ENCODE results near the gene RFLNA. TPM values are rescaled to one million over a fixed set of nuclear protein-coding genes. Genes with fewer than 3 reads are reported as not detected.

RFLNA gene
- total RNA-seq, 4 donors from 2014 or later: 0.15 to 1.1 (median 0.23) TPM

- TF ChIP-seq CTCF (IDR thresholded peaks at IDR 0.05 in 4 of 5, conservative IDR thresholded peaks at IDR 0.05 in 1 of 5): no peak
- TF ChIP-seq POLR2A (IDR thresholded peaks at IDR 0.05): no peak
- Histone ChIP-seq H3K27ac (no peak overlapping the region), H3K36me3 (peaks cover 0 to 83% of the 10 kb centered on the region in 2 donors), H3K9me3 (no peaks in the 10 kb centered on the region), H3K4me1 (no peaks in the 10 kb centered on the region), H3K4me3 (no peak overlapping the region), H3K27me3 (no peaks in the 10 kb centered on the region)
- in situ Hi-C loops (cut with MboI; ENCODE audit: low sequenced_read_pairs in 4 of 4) (no loop called here), intact Hi-C loops (cut with DNase I; ENCODE audit: low total_unique reads) (no loop called here)
- DNase-seq (no peak), ATAC-seq (no peak)
Measured at GRCh38 chr12:124338448-124338847, 43.6 kb downstream of the RFLNA start.

- Histone ChIP-seq H3K27ac (no peak overlapping the region), H3K27me3 (no peaks in the 10 kb centered on the region), H3K36me3 (peaks cover 0 to 83% of the 10 kb centered on the region in 2 donors), H3K9me3 (no peaks in the 10 kb centered on the region), H3K4me1 (no peaks in the 10 kb centered on the region), H3K4me3 (no peak overlapping the region)
- ATAC-seq (no peak), DNase-seq (no peak)
- no peak for TF ChIP-seq CTCF (IDR thresholded peaks at IDR 0.05 in 4 of 5, conservative IDR thresholded peaks at IDR 0.05 in 1 of 5)
- TF ChIP-seq POLR2A (IDR thresholded peaks at IDR 0.05): no peak
- in situ Hi-C loops (cut with MboI; ENCODE audit: low sequenced_read_pairs in 4 of 4) (no loop called here), intact Hi-C loops (cut with DNase I; ENCODE audit: low total_unique reads) (no loop called here)
Measured at GRCh38 chr12:124338876-124339603, 44.1 kb downstream of the RFLNA start.

- in situ Hi-C loops (cut with MboI; ENCODE audit: low sequenced_read_pairs in 4 of 4) (loop anchor here in 1 of 4 donors (10.0 kb wide), 1 partner anchor 425 kb away; no protein-coding TSS in a partner anchor), intact Hi-C loops (cut with DNase I; ENCODE audit: low total_unique reads) (no loop called here)
- Histone ChIP-seq H3K9me3 (no peaks in the 10 kb centered on the region), H3K27me3 (no peaks in the 10 kb centered on the region), H3K4me3 (no peak overlapping the region), H3K27ac (peak overlapping the region in 1 of 4 donors; percentile 27), H3K4me1 (no peaks in the 10 kb centered on the region), H3K36me3 (peaks cover 0 to 83% of the 10 kb centered on the region in 2 donors)
- no peak for TF ChIP-seq POLR2A (IDR thresholded peaks at IDR 0.05)
- no peak for ATAC-seq
- DNase-seq: no peak
Measured at GRCh38 chr12:124340080-124340900, 45.4 kb downstream of the RFLNA start.

GRCh38 chr12:124341645-124342069 lies 46.8 kb downstream of the RFLNA start:
- no peak overlapping the region for H3K27ac ChIP-seq
- in situ Hi-C loops (cut with MboI; ENCODE audit: low sequenced_read_pairs in 4 of 4): loop anchor here in 1 of 4 donors (10.0 kb wide), 1 partner anchor 423 kb away; no protein-coding TSS in a partner anchor
- ATAC-seq (no peak), DNase-seq (no peak)
- TF ChIP-seq CTCF (IDR thresholded peaks at IDR 0.05 in 4 of 5, conservative IDR thresholded peaks at IDR 0.05 in 1 of 5) (no peak), POLR2A (IDR thresholded peaks at IDR 0.05) (no peak)
- no peaks in the 10 kb centered on the region for H3K27me3 ChIP-seq
- no peak overlapping the region for H3K4me3 ChIP-seq
- no peaks in the 10 kb centered on the region for H3K9me3 ChIP-seq
- H3K36me3 ChIP-seq: peaks cover 0 to 83% of the 10 kb centered on the region in 2 donors
- intact Hi-C loops (cut with DNase I; ENCODE audit: low total_unique reads): no loop called here
- H3K4me1 ChIP-seq: no peaks in the 10 kb centered on the region

GRCh38 chr12:124344022-124344421 lies 49.1 kb downstream of the RFLNA start:
- Histone ChIP-seq H3K27ac (peak overlapping the region in 1 of 4 donors; percentile 18), H3K27me3 (no peaks in the 10 kb centered on the region), H3K4me1 (peaks cover 0 to 4% of the 10 kb centered on the region in 2 donors), H3K36me3 (peaks cover 0 to 92% of the 10 kb centered on the region in 2 donors), H3K9me3 (no peaks in the 10 kb centered on the region), H3K4me3 (no peak overlapping the region)
- ATAC-seq: no peak
- in situ Hi-C loops (cut with MboI; ENCODE audit: low sequenced_read_pairs in 4 of 4): loop anchor here in 1 of 4 donors (10.0 kb wide), 1 partner anchor 421 kb away; no protein-coding TSS in a partner anchor
- intact Hi-C loops (cut with DNase I; ENCODE audit: low total_unique reads): no loop called here
- no peak for DNase-seq
- TF ChIP-seq POLR2A (IDR thresholded peaks at IDR 0.05): no peak
- TF ChIP-seq CTCF (IDR thresholded peaks at IDR 0.05 in 4 of 5, conservative IDR thresholded peaks at IDR 0.05 in 1 of 5): no peak
